ENCODE data around the gene C16orf89.

Gene C16orf89

DNA sequence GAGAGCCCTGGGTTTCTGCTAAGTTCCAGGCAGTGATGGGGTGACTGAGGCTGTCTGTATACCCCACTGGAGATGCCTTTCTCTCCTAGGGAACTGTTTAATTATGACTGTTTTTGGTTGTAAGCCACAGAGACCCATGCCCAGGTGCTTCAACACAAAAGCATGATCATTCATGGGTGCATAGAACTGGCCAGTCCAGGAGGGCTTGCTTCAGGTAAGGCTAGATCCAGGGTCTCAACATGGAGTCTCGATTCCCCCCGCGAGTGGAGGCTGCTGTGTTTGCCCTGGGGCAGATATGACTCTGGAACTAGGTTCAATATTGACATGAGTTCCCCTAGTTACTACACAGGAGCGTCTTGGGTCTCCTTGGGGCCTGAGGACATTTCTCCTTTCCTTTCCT, 49.9 kb downstream of the C16orf89 start:
- Histone ChIP-seq H3K4me1 (ENCODE audit: control insufficient read depth, insufficient read depth, low read length, poor library complexity, severe bottlenecking) (no peaks in the 10 kb centered on the region), H3K36me3 (ENCODE audit: control insufficient read depth, insufficient read depth, low read length) (no peaks in the 10 kb centered on the region), H3K9me3 (ENCODE audit: control insufficient read depth, low read length) (no peaks in the 10 kb centered on the region), H3K4me3 (ENCODE audit: extremely low read depth, insufficient read depth, low read length, poor library complexity, severe bottlenecking) (no peak overlapping the region), H3K27ac (ENCODE audit: low read depth, low read length, severe bottlenecking) (no peak overlapping the region)
- 86 to 96% methylated on average over 4 of the region's 4 CpGs for WGBS, 2 experiments (ENCODE audit: insufficient coverage in 2 of 2)

DNA sequence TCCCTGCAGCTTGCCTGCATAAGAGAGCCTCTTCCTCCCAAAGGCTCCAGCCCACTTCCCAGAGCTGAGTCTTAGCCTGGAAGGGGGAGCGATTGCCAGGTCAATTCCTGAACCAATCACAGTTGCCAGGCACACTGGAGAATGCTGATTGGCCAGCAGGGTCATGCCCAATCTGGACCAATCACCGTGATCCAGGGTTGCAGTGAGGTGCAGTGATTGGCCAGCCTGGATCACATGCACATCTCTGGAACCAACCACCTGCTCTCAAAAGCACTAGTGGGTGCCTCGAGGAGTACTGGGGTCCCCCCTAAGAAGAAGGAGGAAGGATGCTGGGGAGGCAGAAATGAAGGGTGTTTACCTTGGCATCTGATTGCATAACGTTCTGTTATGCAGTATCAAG, 50.4 kb downstream of the C16orf89 start:
- Histone ChIP-seq H3K4me3 (ENCODE audit: extremely low read depth, insufficient read depth, low read length, poor library complexity, severe bottlenecking) (no peak overlapping the region), H3K27ac (ENCODE audit: low read depth, low read length, severe bottlenecking) (no peak overlapping the region), H3K9me3 (ENCODE audit: control insufficient read depth, low read length) (no peaks in the 10 kb centered on the region), H3K4me1 (ENCODE audit: control insufficient read depth, insufficient read depth, low read length, poor library complexity, severe bottlenecking) (no peaks in the 10 kb centered on the region), H3K36me3 (ENCODE audit: control insufficient read depth, insufficient read depth, low read length) (no peaks in the 10 kb centered on the region)
- WGBS, 2 experiments (ENCODE audit: insufficient coverage in 2 of 2), result 70 to 89% methylated on average over 3 to 4 of the region's 4 CpGs

DNA sequence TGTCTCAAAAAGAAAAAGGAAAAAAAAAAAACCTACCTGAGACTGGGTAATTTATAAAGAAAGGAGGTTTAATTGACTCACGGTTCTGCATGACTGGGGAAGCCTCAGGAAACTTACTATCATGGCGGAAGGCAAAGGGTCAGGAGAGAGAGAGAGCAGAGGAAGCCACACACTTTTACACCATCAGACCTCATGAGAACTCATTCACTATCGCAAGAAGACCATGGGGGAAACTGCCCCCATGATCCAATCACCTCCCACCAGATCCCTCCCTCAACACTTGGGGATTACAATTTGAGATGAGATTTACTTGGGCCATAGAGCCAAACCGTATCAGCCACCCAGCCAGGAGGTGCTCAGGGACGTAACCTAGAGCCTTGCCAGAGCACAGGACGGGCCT, 52.9 kb downstream of the C16orf89 start:
- Histone ChIP-seq H3K36me3 (ENCODE audit: control insufficient read depth, insufficient read depth, low read length) (no peaks in the 10 kb centered on the region), H3K4me1 (ENCODE audit: control insufficient read depth, insufficient read depth, low read length, poor library complexity, severe bottlenecking) (no peaks in the 10 kb centered on the region), H3K9me3 (ENCODE audit: control insufficient read depth, low read length) (no peaks in the 10 kb centered on the region), H3K4me3 (ENCODE audit: extremely low read depth, insufficient read depth, low read length, poor library complexity, severe bottlenecking) (no peak overlapping the region), H3K27ac (ENCODE audit: low read depth, low read length, severe bottlenecking) (no peak overlapping the region)
- WGBS, 2 experiments (ENCODE audit: insufficient coverage in 2 of 2), result 83 to 88% methylated on average over 1 to 3 of the region's 6 CpGs

DNA sequence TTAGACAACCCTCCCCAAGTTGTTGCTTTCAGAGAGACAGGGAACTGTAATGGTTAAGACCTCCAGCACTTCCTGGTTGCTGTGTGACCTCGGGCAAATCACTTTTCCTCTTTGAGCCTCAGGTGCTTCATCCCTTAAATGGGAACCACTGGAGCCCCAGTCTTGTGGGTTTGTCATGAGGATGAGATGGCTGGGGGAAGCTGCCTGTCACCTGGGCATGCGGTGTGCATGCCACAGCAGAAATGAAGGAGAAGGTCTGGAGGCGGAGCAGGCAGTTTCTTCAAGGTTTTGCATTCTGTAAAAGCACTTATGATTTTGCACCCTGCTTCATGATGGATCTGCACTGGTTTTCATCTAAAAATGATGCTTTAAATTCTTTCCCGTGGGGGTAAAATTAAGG, 54.1 kb downstream of the C16orf89 start:
- H3K4me1 ChIP-seq (ENCODE audit: control insufficient read depth, insufficient read depth, low read length, poor library complexity, severe bottlenecking), result no peaks in the 10 kb centered on the region
- H3K9me3 ChIP-seq (ENCODE audit: control insufficient read depth, low read length), result no peaks in the 10 kb centered on the region
- no peak overlapping the region for H3K27ac ChIP-seq (ENCODE audit: low read depth, low read length, severe bottlenecking)
- no peak overlapping the region for H3K4me3 ChIP-seq (ENCODE audit: extremely low read depth, insufficient read depth, low read length, poor library complexity, severe bottlenecking)
- WGBS, 2 experiments (ENCODE audit: insufficient coverage in 2 of 2), result 85 to 92% methylated on average over 3 of the region's 4 CpGs
- H3K36me3 ChIP-seq (ENCODE audit: control insufficient read depth, insufficient read depth, low read length), result no peaks in the 10 kb centered on the region

DNA sequence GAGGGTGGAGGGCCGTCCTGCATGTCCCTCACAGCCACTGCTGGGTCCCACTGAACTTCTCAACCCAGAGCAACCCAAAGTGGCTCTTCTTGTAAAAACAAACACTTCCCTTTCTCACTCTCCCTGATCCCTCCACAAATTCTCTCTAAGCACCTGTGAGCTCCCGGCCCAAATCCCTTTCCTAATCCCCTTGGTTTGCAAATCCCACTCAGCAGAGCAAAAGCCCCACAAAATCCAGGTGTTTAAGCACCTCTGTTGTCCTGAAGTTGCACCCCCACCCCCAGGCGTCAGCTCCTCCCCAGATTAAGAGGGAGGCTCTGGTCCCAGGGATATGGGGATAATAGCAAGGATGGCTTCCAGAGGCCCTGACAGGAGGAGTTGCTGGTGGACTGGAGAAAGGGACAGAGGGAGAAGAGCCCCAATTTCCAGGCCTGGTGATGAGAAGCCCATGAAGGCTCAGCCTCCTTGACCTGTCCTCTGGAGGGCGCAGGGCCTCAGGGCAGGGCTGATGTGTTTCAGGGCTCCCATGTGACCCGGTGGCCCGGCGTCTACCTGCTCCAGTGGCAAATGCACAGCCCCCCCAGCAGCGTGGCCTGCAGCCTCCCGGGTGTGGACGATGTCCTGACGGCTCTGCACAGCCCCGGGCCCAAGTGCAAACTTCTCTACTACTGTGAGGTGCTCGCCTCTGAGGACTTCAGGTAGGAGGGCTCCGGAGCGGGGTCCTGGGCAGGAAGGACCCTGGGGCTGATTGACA, 55.0 kb downstream of the C16orf89 start:
- H3K4me3 ChIP-seq (ENCODE audit: extremely low read depth, insufficient read depth, low read length, poor library complexity, severe bottlenecking), result no peak overlapping the region
- no peak overlapping the region for H3K27ac ChIP-seq (ENCODE audit: low read depth, low read length, severe bottlenecking)
- H3K36me3 ChIP-seq (ENCODE audit: control insufficient read depth, insufficient read depth, low read length), result no peaks in the 10 kb centered on the region
- no peaks in the 10 kb centered on the region for H3K9me3 ChIP-seq (ENCODE audit: control insufficient read depth, low read length)
- no peaks in the 10 kb centered on the region for H3K4me1 ChIP-seq (ENCODE audit: control insufficient read depth, insufficient read depth, low read length, poor library complexity, severe bottlenecking)
- WGBS, 2 experiments (ENCODE audit: insufficient coverage in 2 of 2), result 69 to 79% methylated on average over 11 to 14 of the region's 15 CpGs

DNA sequence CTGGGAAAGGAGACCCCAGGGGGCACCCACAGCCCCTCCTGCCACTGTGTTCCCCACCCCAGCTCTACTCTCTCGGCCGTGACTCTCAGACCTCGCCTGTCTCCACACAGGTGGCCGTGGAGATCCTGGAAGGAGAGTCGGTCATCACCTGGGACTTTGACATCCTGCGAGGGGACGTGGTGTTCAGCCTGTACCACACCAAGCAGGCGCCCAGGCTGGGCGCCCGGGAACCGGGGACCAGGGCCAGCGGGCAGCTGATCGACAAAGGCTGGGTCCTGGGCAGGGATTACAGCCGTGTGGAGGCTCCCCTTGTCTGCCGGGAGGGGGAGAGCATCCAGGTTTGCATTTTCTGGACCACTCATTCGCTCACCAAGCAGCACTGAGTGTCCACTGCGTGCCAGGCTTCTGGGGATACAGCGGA, 57.4 kb downstream of the C16orf89 start:
- Histone ChIP-seq H3K4me1 (ENCODE audit: control insufficient read depth, insufficient read depth, low read length, poor library complexity, severe bottlenecking) (no peaks in the 10 kb centered on the region), H3K9me3 (ENCODE audit: control insufficient read depth, low read length) (no peaks in the 10 kb centered on the region), H3K4me3 (ENCODE audit: extremely low read depth, insufficient read depth, low read length, poor library complexity, severe bottlenecking) (no peak overlapping the region), H3K36me3 (ENCODE audit: control insufficient read depth, insufficient read depth, low read length) (no peaks in the 10 kb centered on the region), H3K27ac (ENCODE audit: low read depth, low read length, severe bottlenecking) (no peak overlapping the region)
- WGBS, 2 experiments (ENCODE audit: insufficient coverage in 2 of 2), result 92 to 94% methylated on average over 13 to 18 of the region's 18 CpGs

DNA sequence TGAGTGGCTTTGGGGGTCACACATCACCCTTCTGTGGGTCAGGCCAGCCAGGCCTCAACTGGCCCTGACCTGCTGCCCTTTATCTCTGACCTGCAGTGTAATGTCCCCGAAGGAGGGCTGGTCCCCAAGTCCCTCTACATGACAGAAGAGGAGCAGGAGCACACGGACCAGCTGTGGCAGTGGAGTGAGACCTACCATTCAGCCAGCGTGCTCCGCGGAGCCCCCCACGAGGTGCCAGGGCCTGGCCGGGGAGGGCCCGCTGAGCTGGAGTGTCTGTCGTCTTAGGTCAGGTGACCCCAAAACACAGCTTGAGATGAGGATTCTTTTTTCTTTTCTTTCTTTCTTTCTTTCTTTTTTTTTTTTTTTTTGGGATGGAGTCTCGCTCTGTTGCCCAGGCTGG, 58.5 kb downstream of the C16orf89 start:
- Histone ChIP-seq H3K27ac (ENCODE audit: low read depth, low read length, severe bottlenecking) (no peak overlapping the region), H3K36me3 (ENCODE audit: control insufficient read depth, insufficient read depth, low read length) (no peaks in the 10 kb centered on the region), H3K4me1 (ENCODE audit: control insufficient read depth, insufficient read depth, low read length, poor library complexity, severe bottlenecking) (no peaks in the 10 kb centered on the region), H3K4me3 (ENCODE audit: extremely low read depth, insufficient read depth, low read length, poor library complexity, severe bottlenecking) (no peak overlapping the region), H3K9me3 (ENCODE audit: control insufficient read depth, low read length) (no peaks in the 10 kb centered on the region)
- 82 to 90% methylated on average over 5 to 6 of the region's 10 CpGs for WGBS, 2 experiments (ENCODE audit: insufficient coverage in 2 of 2)

DNA sequence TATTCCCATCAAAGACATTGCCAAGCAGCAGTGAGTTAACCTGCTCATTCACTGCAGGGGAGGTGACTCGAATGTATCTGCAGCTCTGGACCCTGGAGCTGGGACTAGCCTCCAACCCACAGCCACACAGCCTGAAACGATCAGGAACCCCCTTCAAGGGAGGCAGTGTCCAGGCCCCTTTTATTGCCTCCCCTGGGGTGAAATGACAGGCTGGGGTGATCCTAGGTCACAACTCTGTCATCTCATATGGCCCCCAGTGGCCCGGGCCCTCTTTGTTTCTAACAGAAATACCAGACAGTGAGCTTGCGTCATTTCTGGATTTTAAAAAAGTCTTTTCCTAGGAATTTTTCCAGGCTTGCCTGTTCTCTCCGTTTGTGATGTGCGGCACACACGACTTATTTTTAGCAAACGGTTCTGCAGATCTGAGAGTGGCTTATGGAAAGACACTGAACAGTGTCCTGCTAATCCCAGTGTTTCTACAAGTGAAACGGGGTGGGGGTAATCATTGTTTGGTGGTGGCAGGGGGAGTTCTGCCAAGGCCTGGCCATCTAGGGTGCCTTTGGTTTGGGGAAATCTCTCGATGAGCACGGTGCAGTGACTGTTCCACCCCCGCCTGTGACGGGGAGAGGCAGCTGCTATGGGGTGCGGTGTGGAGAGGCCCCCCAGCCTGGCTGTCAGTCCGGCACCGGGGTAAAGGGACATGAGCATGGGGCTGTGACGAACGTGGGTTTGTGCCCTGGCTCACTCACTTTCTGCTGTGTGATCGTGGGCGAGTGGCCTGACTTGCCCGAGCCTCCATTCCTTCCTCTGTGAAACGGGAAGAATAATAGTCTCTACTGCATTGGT, 59.2 kb downstream of the C16orf89 start:
- Histone ChIP-seq H3K27ac (ENCODE audit: low read depth, low read length, severe bottlenecking) (no peak overlapping the region), H3K36me3 (ENCODE audit: control insufficient read depth, insufficient read depth, low read length) (no peaks in the 10 kb centered on the region), H3K4me3 (ENCODE audit: extremely low read depth, insufficient read depth, low read length, poor library complexity, severe bottlenecking) (no peak overlapping the region), H3K4me1 (ENCODE audit: control insufficient read depth, insufficient read depth, low read length, poor library complexity, severe bottlenecking) (no peaks in the 10 kb centered on the region), H3K9me3 (ENCODE audit: control insufficient read depth, low read length) (no peaks in the 10 kb centered on the region)
- 86 to 90% methylated on average over 16 to 22 of the region's 22 CpGs for WGBS, 2 experiments (ENCODE audit: insufficient coverage in 2 of 2)

DNA sequence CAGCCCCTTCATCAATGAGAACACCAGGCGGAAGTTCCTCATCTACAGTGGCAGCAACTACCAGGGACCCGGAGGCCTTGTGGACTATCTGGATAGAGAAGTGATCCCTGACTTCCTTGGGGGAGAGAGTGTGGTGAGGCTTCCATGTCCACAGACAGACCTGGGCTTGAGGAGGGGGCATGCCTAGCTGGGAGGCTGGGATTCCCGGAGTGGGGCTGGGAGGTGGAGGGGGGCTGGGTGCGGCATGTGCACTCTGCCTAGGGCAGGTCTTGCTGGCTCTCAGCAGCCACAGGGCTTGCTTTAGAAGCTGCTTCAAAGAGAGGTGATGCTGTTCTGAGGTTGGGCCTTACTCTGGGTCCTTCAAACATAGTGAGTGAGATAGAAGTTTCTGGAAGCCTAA, 59.8 kb downstream of the C16orf89 start:
- Histone ChIP-seq H3K36me3 (ENCODE audit: control insufficient read depth, insufficient read depth, low read length) (no peaks in the 10 kb centered on the region), H3K4me1 (ENCODE audit: control insufficient read depth, insufficient read depth, low read length, poor library complexity, severe bottlenecking) (no peaks in the 10 kb centered on the region), H3K4me3 (ENCODE audit: extremely low read depth, insufficient read depth, low read length, poor library complexity, severe bottlenecking) (no peak overlapping the region), H3K9me3 (ENCODE audit: control insufficient read depth, low read length) (no peaks in the 10 kb centered on the region), H3K27ac (ENCODE audit: low read depth, low read length, severe bottlenecking) (no peak overlapping the region)
- WGBS, 2 experiments (ENCODE audit: insufficient coverage in 2 of 2), result 87% methylated on average over 4 of the region's 4 CpGs; no CpG with 5 or more reads in 1 of the 2 experiments

DNA sequence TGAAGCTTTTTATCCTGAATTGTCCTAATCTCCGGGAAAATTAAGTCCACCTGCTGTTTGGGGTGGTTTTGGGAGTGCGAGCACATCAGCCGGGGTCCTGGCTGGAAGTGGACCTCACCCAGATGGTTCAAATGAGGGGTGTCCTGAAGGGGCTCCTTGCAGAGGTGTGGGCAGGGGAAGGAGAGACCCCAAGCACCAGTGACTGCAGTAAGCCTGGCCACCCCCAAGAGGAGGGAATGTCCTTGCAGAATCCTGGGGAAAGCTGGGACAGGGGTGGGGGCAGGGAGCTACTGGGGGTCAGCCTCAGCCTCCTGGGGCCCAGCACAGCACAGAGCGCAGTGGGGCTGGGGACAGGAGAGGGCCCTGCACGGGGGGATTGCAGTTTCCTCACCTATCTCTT, 61.4 kb downstream of the C16orf89 start:
- Histone ChIP-seq H3K4me3 (ENCODE audit: extremely low read depth, insufficient read depth, low read length, poor library complexity, severe bottlenecking) (no peak overlapping the region), H3K36me3 (ENCODE audit: control insufficient read depth, insufficient read depth, low read length) (no peaks in the 10 kb centered on the region), H3K27ac (ENCODE audit: low read depth, low read length, severe bottlenecking) (no peak overlapping the region), H3K4me1 (ENCODE audit: control insufficient read depth, insufficient read depth, low read length, poor library complexity, severe bottlenecking) (no peaks in the 10 kb centered on the region), H3K9me3 (ENCODE audit: control insufficient read depth, low read length) (no peaks in the 10 kb centered on the region)
- 80 to 100% methylated on average over 1 to 5 of the region's 5 CpGs for WGBS, 2 experiments (ENCODE audit: insufficient coverage in 2 of 2)

DNA sequence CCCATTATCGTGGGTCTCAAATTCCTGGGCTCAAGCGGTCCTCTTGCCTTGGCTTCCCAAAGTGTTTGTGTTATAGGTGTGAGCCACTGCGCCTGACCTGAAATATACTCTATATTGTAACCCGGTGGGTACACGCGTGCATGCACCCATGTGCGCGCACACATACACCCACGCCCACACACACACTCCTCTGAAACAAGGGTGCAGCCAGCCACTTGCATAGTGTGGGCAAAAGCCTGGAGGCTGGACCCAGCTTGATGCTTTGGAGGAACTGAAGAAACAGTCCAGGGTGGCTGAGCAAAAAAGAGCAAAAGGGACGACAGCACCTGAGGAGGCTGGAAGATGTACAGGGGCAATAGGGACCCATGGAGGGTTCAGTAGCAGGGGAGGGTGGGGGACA, 61.9 kb downstream of the C16orf89 start:
- Histone ChIP-seq H3K4me3 (ENCODE audit: extremely low read depth, insufficient read depth, low read length, poor library complexity, severe bottlenecking) (no peak overlapping the region), H3K36me3 (ENCODE audit: control insufficient read depth, insufficient read depth, low read length) (no peaks in the 10 kb centered on the region), H3K9me3 (ENCODE audit: control insufficient read depth, low read length) (no peaks in the 10 kb centered on the region), H3K27ac (ENCODE audit: low read depth, low read length, severe bottlenecking) (no peak overlapping the region), H3K4me1 (ENCODE audit: control insufficient read depth, insufficient read depth, low read length, poor library complexity, severe bottlenecking) (no peaks in the 10 kb centered on the region)
- WGBS, 2 experiments (ENCODE audit: insufficient coverage in 2 of 2), result 70 to 93% methylated on average over 1 of the region's 10 CpGs
